GM20000 (cell line): ENCODE data around the gene SLC5A9.
"Not testable (repeated sequence)": the region's sequence is repeated elsewhere in the genome, so short reads cannot be mapped to it uniquely, and the experiment has no call there.

Experiments used
- DNase-seq: peaks from one replicate; pipeline ENCODE4 v3.0.0; 2012; ENCODE audit warnings: low spot score
- TF ChIP-seq, protein P1 (sequence below): IDR thresholded peaks from 2 replicates; pipeline ENCODE4 v1.5.1; 2012; ENCODE audit warnings: mild to moderate bottlenecking, control low read depth; ENCODE audit errors: extremely low read depth, missing control alignments

SLC5A9 gene

DNA sequence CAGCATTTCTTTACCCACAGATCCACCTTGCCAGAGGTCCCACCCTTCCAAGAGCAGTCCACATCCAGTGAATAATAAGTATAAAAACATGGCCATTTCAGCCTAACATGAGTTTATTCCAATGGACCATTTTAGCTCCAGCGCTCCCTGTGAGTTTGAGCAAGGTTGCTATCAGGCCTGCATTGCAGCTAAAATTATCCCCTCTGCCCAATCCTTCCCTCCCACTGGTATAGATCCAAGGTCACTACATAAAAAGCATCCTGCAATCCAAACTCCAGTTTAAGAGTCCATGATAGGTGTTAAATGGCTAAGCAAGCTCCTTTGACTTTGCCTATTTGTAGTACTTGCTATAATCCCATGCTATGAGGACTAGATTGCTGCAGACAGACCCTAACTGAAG is 35.6 kb downstream of the SLC5A9 start:
- DNase-seq, result no peak

DNA sequence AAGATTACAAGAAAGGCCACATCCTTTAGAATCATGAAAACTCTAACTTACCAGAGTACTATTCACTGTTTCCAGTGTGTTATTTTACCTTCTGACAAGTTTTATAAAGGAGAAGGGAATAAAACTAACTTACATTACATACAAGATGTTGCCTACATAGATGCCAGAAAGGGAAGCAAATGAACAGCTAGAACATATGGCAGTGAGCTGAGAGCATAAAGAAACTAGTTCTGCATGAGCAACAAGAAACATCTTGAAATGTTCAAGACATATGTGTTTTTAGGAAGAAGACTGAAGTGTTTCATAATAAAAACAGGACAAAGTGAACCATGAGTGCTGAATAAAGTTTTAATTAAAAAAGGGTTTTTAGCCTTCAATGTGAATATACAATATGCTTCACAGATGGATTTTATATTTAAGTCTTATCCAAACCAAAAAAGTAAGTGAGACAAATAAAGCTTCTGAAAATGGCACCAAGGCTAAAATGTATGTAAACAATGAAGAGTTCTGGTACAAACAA is 39.4 kb downstream of the SLC5A9 start:
- DNase-seq, result no peak
- TF ChIP-seq, protein P1, sequence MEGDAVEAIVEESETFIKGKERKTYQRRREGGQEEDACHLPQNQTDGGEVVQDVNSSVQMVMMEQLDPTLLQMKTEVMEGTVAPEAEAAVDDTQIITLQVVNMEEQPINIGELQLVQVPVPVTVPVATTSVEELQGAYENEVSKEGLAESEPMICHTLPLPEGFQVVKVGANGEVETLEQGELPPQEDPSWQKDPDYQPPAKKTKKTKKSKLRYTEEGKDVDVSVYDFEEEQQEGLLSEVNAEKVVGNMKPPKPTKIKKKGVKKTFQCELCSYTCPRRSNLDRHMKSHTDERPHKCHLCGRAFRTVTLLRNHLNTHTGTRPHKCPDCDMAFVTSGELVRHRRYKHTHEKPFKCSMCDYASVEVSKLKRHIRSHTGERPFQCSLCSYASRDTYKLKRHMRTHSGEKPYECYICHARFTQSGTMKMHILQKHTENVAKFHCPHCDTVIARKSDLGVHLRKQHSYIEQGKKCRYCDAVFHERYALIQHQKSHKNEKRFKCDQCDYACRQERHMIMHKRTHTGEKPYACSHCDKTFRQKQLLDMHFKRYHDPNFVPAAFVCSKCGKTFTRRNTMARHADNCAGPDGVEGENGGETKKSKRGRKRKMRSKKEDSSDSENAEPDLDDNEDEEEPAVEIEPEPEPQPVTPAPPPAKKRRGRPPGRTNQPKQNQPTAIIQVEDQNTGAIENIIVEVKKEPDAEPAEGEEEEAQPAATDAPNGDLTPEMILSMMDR, result no peak

More for the DNA sequence above, 35.6 kb downstream of the SLC5A9 start:
- TF ChIP-seq, protein P1, result no peak

DNA sequence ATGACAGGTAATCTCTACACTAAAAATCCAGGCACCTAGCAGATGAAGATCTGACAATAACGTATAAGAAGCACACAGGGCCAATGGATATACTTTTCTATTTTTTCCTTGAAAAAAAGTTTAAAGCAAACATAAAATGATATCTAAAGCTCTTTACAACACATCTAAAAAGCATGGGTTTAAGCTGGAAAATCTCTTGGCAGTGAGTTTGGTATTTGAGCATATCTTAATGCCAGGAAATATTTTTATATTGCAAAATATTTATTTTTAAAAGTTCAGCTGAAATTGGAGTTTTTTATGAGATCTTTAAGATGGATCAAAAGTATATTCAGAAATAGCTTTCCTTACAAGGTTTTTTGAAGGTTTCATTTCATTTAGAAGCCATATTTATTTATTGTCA is 40.5 kb downstream of the SLC5A9 start:
- TF ChIP-seq, protein P1, result no peak

GRCh38 chr1:48266576-48266975 is 44.1 kb downstream of the SLC5A9 start:
- DNase-seq, result no peak
- TF ChIP-seq, protein P1, result no peak

More for the DNA sequence above, 40.5 kb downstream of the SLC5A9 start:
- no peak for DNase-seq

GRCh38 chr1:48277437-48277836 is 54.9 kb downstream of the SLC5A9 start:
- not testable (repeated sequence) for DNase-seq

DNA sequence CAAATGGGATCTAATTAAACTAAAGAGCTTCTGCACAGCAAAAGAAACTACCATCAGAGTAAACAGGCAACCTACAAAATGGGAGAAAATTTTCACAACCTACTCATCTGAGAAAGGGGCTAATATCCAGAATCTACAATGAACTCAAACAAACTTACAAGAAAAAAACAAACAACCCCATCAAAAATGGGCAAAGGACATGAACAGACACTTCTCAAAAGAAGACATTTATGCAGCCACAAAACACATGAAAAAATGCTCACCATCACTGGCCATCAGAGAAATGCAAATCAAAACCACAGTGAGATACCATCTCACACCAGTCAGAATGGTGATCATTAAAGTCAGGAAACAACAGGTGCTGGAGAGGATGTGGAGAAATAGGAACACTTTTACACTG is 59.8 kb downstream of the SLC5A9 start:
- not testable (repeated sequence) for DNase-seq

DNA sequence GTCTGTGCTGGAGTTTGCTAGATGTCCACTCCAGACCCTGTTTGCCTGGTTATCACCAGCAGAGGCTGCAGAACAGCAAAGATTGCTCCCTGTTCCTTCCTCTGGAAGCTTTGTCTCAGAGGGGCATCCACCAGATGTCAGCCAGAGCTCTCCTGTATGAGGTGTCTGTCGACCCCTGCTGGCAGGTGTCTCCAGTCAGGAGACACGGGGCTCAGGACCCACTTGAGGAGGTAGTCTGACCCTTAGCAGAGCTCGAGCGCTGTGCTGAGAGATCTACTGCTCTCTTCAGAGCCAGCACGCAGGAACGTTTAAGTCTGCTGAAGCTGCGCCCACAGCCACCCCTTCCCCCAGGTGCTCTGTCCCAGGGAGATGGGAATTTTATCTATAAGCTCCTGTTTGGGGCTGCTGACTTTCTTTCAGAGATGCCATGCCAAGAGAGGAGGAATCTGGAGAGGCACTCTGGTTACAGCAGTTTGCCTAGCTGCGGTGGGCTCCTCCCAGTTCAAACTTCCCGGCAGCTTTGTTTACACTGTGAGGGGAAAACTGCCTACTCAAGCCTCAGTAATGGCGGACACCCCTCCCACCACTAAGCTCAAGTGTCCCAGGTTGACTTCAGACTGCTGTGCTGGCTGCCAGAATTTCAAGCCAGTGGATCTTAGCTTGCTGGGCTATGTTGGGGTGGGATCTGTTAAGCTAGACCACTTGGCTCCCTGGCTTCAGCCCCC is 62.3 kb downstream of the SLC5A9 start:
- DNase-seq, result not testable (repeated sequence)

GRCh38 chr1:48285525-48285924 is 63.0 kb downstream of the SLC5A9 start:
- DNase-seq, result no peak
- TF ChIP-seq, protein P1, result no peak

GRCh38 chr1:48291421-48291820 is 68.9 kb downstream of the SLC5A9 start:
- TF ChIP-seq, protein P1, result no peak
- no peak for DNase-seq
